Activated T-cell treated with anti-CD3 and anti-CD28 coated beads, Interleukin-2, amount 50 U/mL, for 72 hours (primary cell): ENCODE results near the gene FAM227A. TPM values are rescaled to one million over a fixed set of nuclear protein-coding genes. Genes with fewer than 3 reads are reported as not detected.

ENCODE experiments used
- ATAC-seq, 2 donors: fragments of 150-1000 bp; cut with Tn5 transposase; replicated peaks in 1 of 2; 2 replicates each; pipeline ENCODE4 v1.10.0; 2021; ENCODE audit warnings: moderate library complexity in 2 of 2, mild to moderate bottlenecking in 1 of 2
- DNase-seq, 2 donors: peaks; one replicate each; pipeline ENCODE4 v3.0.0; 2021 to 2022; ENCODE audit warnings: mixed read lengths in 1 of 2
- H3K27ac Mint-ChIP-seq: one replicate; pipeline ENCODE4 v1.8.0; 2022; ENCODE audit warnings: mild to moderate bottlenecking, moderate library complexity, mixed read lengths
- H3K27me3 Mint-ChIP-seq: one replicate; pipeline ENCODE4 v1.8.0; 2022; ENCODE audit warnings: low read depth, mixed read lengths
- H3K36me3 Mint-ChIP-seq, 2 donors: one replicate each; pipeline ENCODE4 v1.8.0; 2022; ENCODE audit warnings: mixed read lengths in 2 of 2, mild to moderate bottlenecking in 1 of 2; ENCODE audit not compliant: insufficient read depth in 2 of 2
- H3K4me1 Mint-ChIP-seq: one replicate; pipeline ENCODE4 v1.8.0; 2022; ENCODE audit warnings: low read depth, mixed read lengths
- H3K4me3 Mint-ChIP-seq, 2 donors: one replicate each; pipeline ENCODE4 v1.8.0; 2022; ENCODE audit warnings: mild to moderate bottlenecking in 2 of 2, mixed read lengths in 2 of 2, moderate library complexity in 2 of 2
- H3K9me3 Mint-ChIP-seq, 2 donors: one replicate each; pipeline ENCODE4 v1.8.0; 2022; ENCODE audit warnings: mixed read lengths in 2 of 2
- total RNA-seq, 2 donors: library from RNA; stranded (reverse); gene quantifications; one replicate each; pipeline ENCODE4 v1.2.3, GENCODE V29; 2022

Gene FAM227A
- total RNA-seq = under 1 TPM; 0.28 to 0.34 TPM

GRCh38 chr22:38656256-38657044 is at the start of gene FAM227A, which contains the start of gene CBY1:
FAM227A (minus strand) TSS chr22:38656392; CDS start chr22:38650168, 6,224 bp downstream.
CBY1 (plus strand) TSS chr22:38656638; CDS start chr22:38668055, 11,417 bp downstream.
- no peaks in the 10 kb centered on the region for H3K27me3 Mint-ChIP-seq
- H3K4me1 Mint-ChIP-seq = peaks cover 17% of the 10 kb centered on the region
- ATAC-seq = peak; percentile 88
- peak within 1 kb of the TSS; percentile 84 for H3K27ac Mint-ChIP-seq
- H3K36me3 Mint-ChIP-seq = no peaks in the 10 kb centered on the region
- H3K4me3 Mint-ChIP-seq = peak within 1 kb of the TSS; percentile 85 to 88
- no peaks in the 10 kb centered on the region for H3K9me3 Mint-ChIP-seq
- peak; percentile 89 to 91 for DNase-seq

GRCh38 chr22:38705235-38706100 is 49.3 kb upstream of the FAM227A start, which contains the start of gene GTPBP1:
GTPBP1 (plus strand) TSS chr22:38705944; CDS start chr22:38705956, 12 bp downstream.
- Mint-ChIP-seq H3K27ac (peak within 1 kb of the TSS; percentile 94), H3K27me3 (no peaks in the 10 kb centered on the region), H3K9me3 (no peaks in the 10 kb centered on the region), H3K36me3 (peaks cover 6 to 12% of the 10 kb centered on the region in 2 donors), H3K4me1 (peaks cover 58% of the 10 kb centered on the region), H3K4me3 (peak within 1 kb of the TSS; percentile 90 to 98)
- DNase-seq (peak; percentile 95 to 98), ATAC-seq (peak; percentile 82 to 83)

- H3K27me3 Mint-ChIP-seq = no peaks in the 10 kb centered on the region
- H3K9me3 Mint-ChIP-seq = no peaks in the 10 kb centered on the region
- peaks cover 55% of the 10 kb centered on the region for H3K4me1 Mint-ChIP-seq
- DNase-seq = no peak
- peak overlapping the region; percentile 90 to 96 for H3K4me3 Mint-ChIP-seq
- no peak for ATAC-seq
- H3K27ac Mint-ChIP-seq = peak overlapping the region; percentile 85
- H3K36me3 Mint-ChIP-seq = peaks cover 9 to 15% of the 10 kb centered on the region in 2 donors
These were observed 48.6 kb upstream of the FAM227A start for GRCh38 chr22:38704654-38705234.

DNA sequence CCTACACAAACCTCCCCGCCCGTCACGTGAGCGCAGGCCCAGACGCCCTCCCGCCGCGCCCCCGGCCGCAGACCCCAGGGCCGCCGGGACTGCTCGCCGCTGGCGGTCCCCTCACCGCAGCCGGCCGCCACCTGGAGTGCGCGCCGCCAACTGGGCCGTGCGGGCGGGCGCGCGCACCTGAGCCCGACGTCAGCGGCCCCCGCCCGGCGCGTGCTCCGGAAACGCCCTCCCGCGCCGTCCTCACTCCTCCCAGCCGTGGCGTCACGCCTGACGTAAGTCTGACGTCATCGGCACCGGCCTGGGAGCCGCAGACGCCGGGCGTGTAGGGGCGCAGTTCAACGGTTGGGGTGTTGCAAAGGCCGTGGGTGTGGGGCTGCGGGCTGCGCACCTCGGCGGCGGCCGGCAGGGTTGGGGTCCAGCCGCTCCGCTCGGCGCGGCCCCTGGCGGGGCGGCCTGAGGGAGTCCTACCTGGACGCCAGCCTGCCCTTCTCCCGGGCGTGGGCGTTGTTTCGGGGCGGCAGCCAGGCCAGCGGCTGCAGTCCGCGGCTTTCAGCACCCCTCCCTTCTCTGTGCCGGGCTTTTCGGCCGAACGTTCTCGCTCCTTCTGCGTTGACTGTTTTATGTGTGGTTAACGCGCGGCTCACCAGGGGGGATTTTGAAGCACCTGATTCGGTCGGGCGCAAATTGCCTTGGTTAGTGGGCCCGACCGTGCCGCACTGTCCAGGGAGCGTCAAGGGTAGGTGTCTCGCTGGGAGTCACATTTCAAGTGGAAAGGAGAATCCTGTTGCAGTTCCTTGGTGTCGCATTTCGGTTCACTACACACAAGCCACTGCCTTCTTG is 44.8 kb upstream of the FAM227A start, which contains the start of gene JOSD1:
Gene JOSD1 (minus strand): TSS at position 155 of the 840 bp plus-strand sequence. CDS start 956 bp downstream, outside the sequence.
- H3K4me3 Mint-ChIP-seq = peak within 1 kb of the TSS; percentile 86 to 88
- DNase-seq = peak; percentile 99
- peak; percentile 55 to 62 for ATAC-seq
- H3K4me1 Mint-ChIP-seq = peaks cover 58% of the 10 kb centered on the region
- no peaks in the 10 kb centered on the region for H3K27me3 Mint-ChIP-seq
- no peaks in the 10 kb centered on the region for H3K9me3 Mint-ChIP-seq
- peaks cover 9 to 25% of the 10 kb centered on the region in 2 donors for H3K36me3 Mint-ChIP-seq
- H3K27ac Mint-ChIP-seq = peak within 1 kb of the TSS; percentile 91

GRCh38 chr22:38700270-38700788 is 44.1 kb upstream of the FAM227A start:
- Mint-ChIP-seq H3K27me3 (no peaks in the 10 kb centered on the region), H3K4me1 (peaks cover 60% of the 10 kb centered on the region), H3K27ac (peak overlapping the region; percentile 91), H3K9me3 (no peaks in the 10 kb centered on the region), H3K36me3 (peaks cover 9 to 26% of the 10 kb centered on the region in 2 donors), H3K4me3 (peak overlapping the region; percentile 86 to 88)
- DNase-seq (peak in 1 of 2 donors; percentile 75), ATAC-seq (peak; percentile 32 to 37)

DNA sequence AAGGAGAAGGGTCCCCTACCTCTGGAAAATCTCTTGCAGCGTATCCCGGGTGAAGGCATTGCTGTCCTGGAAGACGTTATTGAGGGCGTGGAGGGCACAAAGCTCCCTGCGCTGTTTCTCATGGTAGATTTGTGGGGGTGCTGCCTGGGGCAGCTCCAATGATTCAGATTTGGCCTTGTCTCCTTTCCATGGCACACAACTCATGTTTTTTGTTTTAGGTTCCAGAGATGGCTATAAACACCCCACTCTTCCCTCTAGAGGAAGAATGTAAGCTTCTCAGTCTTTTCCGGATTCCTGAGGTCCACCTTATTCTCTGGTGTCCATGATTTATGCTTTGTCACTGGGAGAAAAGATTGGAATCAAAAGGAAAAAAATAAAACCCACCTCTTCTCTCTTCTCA is 43.6 kb upstream of the FAM227A start:
- H3K4me1 Mint-ChIP-seq = peaks cover 60% of the 10 kb centered on the region
- no peaks in the 10 kb centered on the region for H3K9me3 Mint-ChIP-seq
- DNase-seq (no peak), ATAC-seq (no peak)
- no peaks in the 10 kb centered on the region for H3K27me3 Mint-ChIP-seq
- peaks cover 9 to 29% of the 10 kb centered on the region in 2 donors for H3K36me3 Mint-ChIP-seq
- H3K4me3 Mint-ChIP-seq = peak overlapping the region; percentile 86 to 88
- H3K27ac Mint-ChIP-seq = peak overlapping the region; percentile 91

DNA sequence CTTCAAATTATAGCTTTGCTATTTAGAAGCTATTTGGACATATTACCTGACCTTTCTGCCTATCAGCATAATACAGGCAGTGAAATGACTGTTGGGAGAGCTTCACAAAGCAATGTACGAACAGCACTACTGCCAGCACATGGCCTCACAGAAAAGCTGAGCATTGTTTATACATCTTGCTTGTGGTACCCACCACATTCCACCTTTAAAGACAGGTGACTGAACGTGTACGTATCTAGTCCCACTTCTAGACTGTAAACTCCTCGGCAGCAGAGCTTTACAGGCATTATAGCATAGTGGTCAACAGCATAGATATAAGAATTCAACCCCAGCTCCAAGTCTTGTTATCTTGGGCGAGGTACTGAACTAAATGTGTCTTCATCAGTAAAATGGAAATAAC is 43.0 kb upstream of the FAM227A start:
- DNase-seq (no peak), ATAC-seq (no peak)
- H3K36me3 Mint-ChIP-seq = peaks cover 9 to 36% of the 10 kb centered on the region in 2 donors
- H3K27me3 Mint-ChIP-seq = no peaks in the 10 kb centered on the region
- H3K4me3 Mint-ChIP-seq = peak overlapping the region; percentile 86 to 88
- H3K27ac Mint-ChIP-seq = peak overlapping the region; percentile 91
- no peaks in the 10 kb centered on the region for H3K9me3 Mint-ChIP-seq
- H3K4me1 Mint-ChIP-seq = peaks cover 65% of the 10 kb centered on the region

DNA sequence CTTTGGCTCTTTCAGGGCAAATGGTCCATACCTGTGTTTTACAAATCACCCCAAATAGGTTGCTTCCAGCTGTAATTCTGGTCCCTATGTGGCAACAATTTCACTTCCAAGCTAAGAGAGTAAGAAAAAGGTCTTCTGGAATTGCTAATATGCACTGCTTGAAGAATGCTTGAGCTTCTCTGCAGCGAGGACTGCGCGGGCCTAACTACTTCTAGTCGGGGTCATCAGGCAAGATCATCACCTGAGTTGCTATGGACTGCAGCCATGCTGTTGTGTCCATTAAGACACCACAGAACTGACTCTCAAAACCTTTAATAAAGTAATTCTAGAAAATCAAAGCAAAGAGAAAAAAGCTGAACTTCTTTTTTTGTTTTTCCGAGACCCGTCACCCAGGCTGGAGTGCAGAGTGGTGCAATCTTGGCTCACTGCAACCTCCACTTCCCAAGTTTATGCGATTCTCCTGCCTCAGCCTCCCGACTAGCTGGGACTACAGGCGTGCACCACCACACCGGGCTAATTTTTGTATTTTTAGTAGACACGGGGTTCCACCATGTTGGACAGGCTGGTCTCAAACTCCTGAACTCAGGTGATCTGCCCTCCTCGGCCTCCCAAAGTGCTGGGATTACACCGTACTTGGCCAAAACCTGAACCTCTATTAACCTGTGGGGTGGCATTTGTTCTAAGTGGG is 42.4 kb upstream of the FAM227A start:
- DNase-seq = no peak
- Mint-ChIP-seq H3K4me3 (peak overlapping the region; percentile 86 to 88), H3K4me1 (peaks cover 63% of the 10 kb centered on the region), H3K36me3 (peaks cover 10 to 37% of the 10 kb centered on the region in 2 donors), H3K9me3 (no peaks in the 10 kb centered on the region), H3K27ac (peak overlapping the region; percentile 91), H3K27me3 (no peaks in the 10 kb centered on the region)
- no peak for ATAC-seq

GRCh38 chr22:38697425-38698089 is 41.4 kb upstream of the FAM227A start:
- no peak for ATAC-seq
- Mint-ChIP-seq H3K27ac (peak overlapping the region; percentile 91), H3K27me3 (no peaks in the 10 kb centered on the region), H3K9me3 (no peaks in the 10 kb centered on the region), H3K36me3 (peaks cover 13 to 45% of the 10 kb centered on the region in 2 donors), H3K4me3 (peak overlapping the region; percentile 86 to 88), H3K4me1 (peaks cover 69% of the 10 kb centered on the region)
- DNase-seq = no peak

- H3K4me1 Mint-ChIP-seq = peaks cover 69% of the 10 kb centered on the region
- H3K27me3 Mint-ChIP-seq = no peaks in the 10 kb centered on the region
- DNase-seq (peak; percentile 34 to 70), ATAC-seq (peak; percentile 33 to 45)
- no peaks in the 10 kb centered on the region for H3K9me3 Mint-ChIP-seq
- H3K4me3 Mint-ChIP-seq = peak overlapping the region; percentile 86 to 88
- peaks cover 13 to 47% of the 10 kb centered on the region in 2 donors for H3K36me3 Mint-ChIP-seq
- H3K27ac Mint-ChIP-seq = peak overlapping the region; percentile 91
These were observed 40.6 kb upstream of the FAM227A start for GRCh38 chr22:38696606-38697424.
